HEK293 (cell line): ENCODE measurements around the gene KLHL30.

ENCODE experiments used
- ATF2 ChIP-seq: fragments of 450-650 bp; formaldehyde crosslinking; IDR thresholded peaks from 2 replicates; pipeline ENCODE4 v1.5.1; 2016; ENCODE audit warnings: missing biosample characterization, missing genetic modification characterization, low read depth
- BCL11A ChIP-seq: fragments of 450-650 bp; formaldehyde crosslinking; IDR thresholded peaks from 2 replicates; pipeline ENCODE4 v1.5.1; 2016; ENCODE audit warnings: low read depth, missing biosample characterization, missing genetic modification characterization
- KLF8 ChIP-seq: fragments of 450-650 bp; formaldehyde crosslinking; IDR thresholded peaks from 2 replicates; pipeline ENCODE4 v1.5.1; 2016; ENCODE audit warnings: missing biosample characterization, missing genetic modification characterization
- ZNF184 ChIP-seq: fragments of 450-650 bp; IDR thresholded peaks from 2 replicates; pipeline ENCODE4 v1.5.1; 2018; ENCODE audit warnings: missing biosample characterization, mild to moderate bottlenecking, missing genetic modification characterization
- ZNF24 ChIP-seq: fragments of 450-650 bp; formaldehyde crosslinking; IDR thresholded peaks from 2 replicates; pipeline ENCODE4 v1.5.1; 2016; ENCODE audit warnings: missing biosample characterization, missing genetic modification characterization
- ZNF549 ChIP-seq: fragments of 450-650 bp; IDR thresholded peaks from 2 replicates; pipeline ENCODE4 v1.5.1; 2018; ENCODE audit warnings: missing biosample characterization, missing genetic modification characterization, mild to moderate bottlenecking, inconsistent platforms, moderate library complexity
- ZNF561 ChIP-seq: fragments of 450-650 bp; IDR thresholded peaks from 2 replicates; pipeline ENCODE4 v1.5.1; 2018; ENCODE audit warnings: missing biosample characterization, missing genetic modification characterization, borderline replicate concordance
- ZNF610 ChIP-seq: fragments of 450-650 bp; formaldehyde crosslinking; IDR thresholded peaks from 2 replicates; pipeline ENCODE4 v1.5.1; 2016; ENCODE audit warnings: missing biosample characterization, missing genetic modification characterization, borderline replicate concordance
- ZSCAN18 ChIP-seq: fragments of 450-650 bp; formaldehyde crosslinking; IDR thresholded peaks from 2 replicates; pipeline ENCODE4 v1.5.1; 2016; ENCODE audit warnings: missing biosample characterization, missing genetic modification characterization
- TF ChIP-seq, protein P1 (sequence below): fragments of 450-650 bp; formaldehyde crosslinking; IDR thresholded peaks from 2 replicates; pipeline ENCODE4 v1.5.1; 2016; ENCODE audit warnings: missing biosample characterization, missing genetic modification characterization
- TF ChIP-seq, protein P2 (sequence below): sonication (generic); formaldehyde crosslinking; IDR thresholded peaks from 2 replicates; pipeline ENCODE4 v1.8.1; 2022; ENCODE audit warnings: mild to moderate bottlenecking, moderate library complexity, missing genetic modification reagents

GRCh38 chr2:238165288-238165921, 26.9 kb downstream of the KLHL30 start:
- TF ChIP-seq, protein P1, sequence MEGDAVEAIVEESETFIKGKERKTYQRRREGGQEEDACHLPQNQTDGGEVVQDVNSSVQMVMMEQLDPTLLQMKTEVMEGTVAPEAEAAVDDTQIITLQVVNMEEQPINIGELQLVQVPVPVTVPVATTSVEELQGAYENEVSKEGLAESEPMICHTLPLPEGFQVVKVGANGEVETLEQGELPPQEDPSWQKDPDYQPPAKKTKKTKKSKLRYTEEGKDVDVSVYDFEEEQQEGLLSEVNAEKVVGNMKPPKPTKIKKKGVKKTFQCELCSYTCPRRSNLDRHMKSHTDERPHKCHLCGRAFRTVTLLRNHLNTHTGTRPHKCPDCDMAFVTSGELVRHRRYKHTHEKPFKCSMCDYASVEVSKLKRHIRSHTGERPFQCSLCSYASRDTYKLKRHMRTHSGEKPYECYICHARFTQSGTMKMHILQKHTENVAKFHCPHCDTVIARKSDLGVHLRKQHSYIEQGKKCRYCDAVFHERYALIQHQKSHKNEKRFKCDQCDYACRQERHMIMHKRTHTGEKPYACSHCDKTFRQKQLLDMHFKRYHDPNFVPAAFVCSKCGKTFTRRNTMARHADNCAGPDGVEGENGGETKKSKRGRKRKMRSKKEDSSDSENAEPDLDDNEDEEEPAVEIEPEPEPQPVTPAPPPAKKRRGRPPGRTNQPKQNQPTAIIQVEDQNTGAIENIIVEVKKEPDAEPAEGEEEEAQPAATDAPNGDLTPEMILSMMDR (tag by site-specific recombination) = no peak
- TF ChIP-seq ATF2 = no peak
- TF ChIP-seq ZNF549 (tag by site-specific recombination) = no peak
- TF ChIP-seq, protein P2, sequence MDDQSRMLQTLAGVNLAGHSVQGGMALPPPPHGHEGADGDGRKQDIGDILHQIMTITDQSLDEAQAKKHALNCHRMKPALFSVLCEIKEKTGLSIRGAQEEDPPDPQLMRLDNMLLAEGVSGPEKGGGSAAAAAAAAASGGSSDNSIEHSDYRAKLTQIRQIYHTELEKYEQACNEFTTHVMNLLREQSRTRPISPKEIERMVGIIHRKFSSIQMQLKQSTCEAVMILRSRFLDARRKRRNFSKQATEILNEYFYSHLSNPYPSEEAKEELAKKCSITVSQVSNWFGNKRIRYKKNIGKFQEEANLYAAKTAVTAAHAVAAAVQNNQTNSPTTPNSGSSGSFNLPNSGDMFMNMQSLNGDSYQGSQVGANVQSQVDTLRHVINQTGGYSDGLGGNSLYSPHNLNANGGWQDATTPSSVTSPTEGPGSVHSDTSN (CRISPR knock-in tag) = no peak
- TF ChIP-seq ZNF24 (tag by site-specific recombination) = no peak
- no peak for TF ChIP-seq ZSCAN18 (tag by site-specific recombination)
- no peak for TF ChIP-seq BCL11A (tag by site-specific recombination)
- no peak for TF ChIP-seq ZNF610 (tag by site-specific recombination)
- no peak for TF ChIP-seq ZNF561 (tag by site-specific recombination)
- TF ChIP-seq ZNF184 (tag by site-specific recombination) = no peak
- no peak for TF ChIP-seq KLF8
